Tibial nerve (tissue), 4 donors: Measurements from ENCODE around the gene TCP11L2.

Experiments
- CTCF ChIP-seq, 5 experiments: fragments of 200-600 bp in 3 of 5; fragments of 450-650 bp in 2 of 5; sonication (generic) in 3 of 5; IDR thresholded peaks; one replicate each; pipeline ENCODE4 v1.5.1; 2016 to 2019; ENCODE audit warnings: antibody characterized with exemption in 5 of 5, mild to moderate bottlenecking in 3 of 5, moderate library complexity in 2 of 5
- EP300 ChIP-seq, 2 donors: sonication (generic); formaldehyde crosslinking; IDR thresholded peaks; one replicate each; pipeline ENCODE4 v1.6.1; 2017; ENCODE audit warnings: antibody characterized with exemption in 2 of 2, mild to moderate bottlenecking in 1 of 2
- POLR2A ChIP-seq, 2 donors: fragments of 450-650 bp; IDR thresholded peaks; one replicate each; pipeline ENCODE4 v1.6.1; 2017; ENCODE audit warnings: antibody characterized with exemption in 2 of 2, mild to moderate bottlenecking in 2 of 2, moderate library complexity in 2 of 2

GRCh38 chr12:106329231-106329982 lies 26.9 kb downstream of the TCP11L2 start:
- no peak for TF ChIP-seq CTCF (IDR thresholded peaks at IDR 0.05)
- no peak for TF ChIP-seq POLR2A (IDR thresholded peaks at IDR 0.05)
- TF ChIP-seq EP300 (IDR thresholded peaks at IDR 0.05): no peak
